GM11168 (cell line): ENCODE results near the gene ASMTL.

Experiments used
- in situ Hi-C: fragments of 300-500 bp; cut with MboI; formaldehyde crosslinking; loops from one replicate; pipeline ENCODE4 v1.12.0; 2022; ENCODE audit warnings: low sequenced_read_pairs; ENCODE audit not compliant: unreplicated experiment

The ASMTL gene

GRCh38 chrX:1359477-1359873, 93.2 kb downstream of the ASMTL start:
- in situ Hi-C loops: no loop called here

- in situ Hi-C loops: no loop called here
These were observed 93.8 kb downstream of the ASMTL start for GRCh38 chrX:1358793-1359476.

GRCh38 chrX:1357993-1358392, 94.7 kb downstream of the ASMTL start:
- in situ Hi-C loops: no loop called here

DNA sequence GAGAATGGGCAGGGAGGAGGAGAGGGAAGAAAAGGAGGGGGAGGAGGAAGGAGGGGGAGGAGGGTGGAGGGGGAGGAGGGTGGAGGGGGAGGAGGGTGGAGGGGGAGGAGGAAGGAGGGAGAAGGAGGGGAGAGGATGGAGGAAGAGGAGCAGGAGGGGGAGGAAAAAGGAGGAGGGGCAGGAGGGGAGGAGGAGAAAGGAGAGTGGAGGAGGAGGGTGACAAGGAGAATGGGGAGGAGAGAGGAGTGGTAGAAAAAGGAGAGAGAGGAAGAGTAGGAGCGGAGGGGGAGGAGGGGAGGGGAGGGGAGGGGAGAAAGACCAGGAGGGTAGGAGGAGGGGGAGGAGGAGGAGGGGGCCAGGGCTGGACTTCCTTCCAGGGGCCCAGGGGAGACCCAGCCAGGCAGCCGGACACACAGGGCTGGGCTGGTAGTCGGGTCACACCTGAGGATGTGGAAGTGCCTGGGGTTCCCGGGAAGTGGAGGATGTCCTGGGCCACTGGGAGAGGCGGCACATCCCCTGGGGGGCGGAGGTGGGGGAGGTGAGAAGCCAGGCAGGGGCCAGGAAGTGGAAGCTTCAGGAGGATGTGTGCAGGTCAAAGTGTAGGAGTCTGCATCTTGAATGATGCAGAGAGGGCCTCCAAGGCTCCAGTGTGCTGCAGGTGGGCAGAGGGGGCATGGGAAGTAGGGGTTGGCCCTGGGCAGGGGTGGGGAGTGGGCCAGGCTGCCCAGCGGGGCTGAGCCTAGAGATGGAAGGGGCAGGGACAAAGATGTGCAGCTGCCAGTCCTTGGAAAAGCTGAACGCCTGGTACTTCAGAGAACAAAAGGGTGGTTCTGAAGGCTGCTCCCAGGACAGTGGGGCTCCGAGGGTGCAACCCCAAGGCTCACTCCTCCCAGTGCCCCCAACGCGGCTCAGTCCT, 97.3 kb downstream of the ASMTL start:
- in situ Hi-C loops: no loop called here

DNA sequence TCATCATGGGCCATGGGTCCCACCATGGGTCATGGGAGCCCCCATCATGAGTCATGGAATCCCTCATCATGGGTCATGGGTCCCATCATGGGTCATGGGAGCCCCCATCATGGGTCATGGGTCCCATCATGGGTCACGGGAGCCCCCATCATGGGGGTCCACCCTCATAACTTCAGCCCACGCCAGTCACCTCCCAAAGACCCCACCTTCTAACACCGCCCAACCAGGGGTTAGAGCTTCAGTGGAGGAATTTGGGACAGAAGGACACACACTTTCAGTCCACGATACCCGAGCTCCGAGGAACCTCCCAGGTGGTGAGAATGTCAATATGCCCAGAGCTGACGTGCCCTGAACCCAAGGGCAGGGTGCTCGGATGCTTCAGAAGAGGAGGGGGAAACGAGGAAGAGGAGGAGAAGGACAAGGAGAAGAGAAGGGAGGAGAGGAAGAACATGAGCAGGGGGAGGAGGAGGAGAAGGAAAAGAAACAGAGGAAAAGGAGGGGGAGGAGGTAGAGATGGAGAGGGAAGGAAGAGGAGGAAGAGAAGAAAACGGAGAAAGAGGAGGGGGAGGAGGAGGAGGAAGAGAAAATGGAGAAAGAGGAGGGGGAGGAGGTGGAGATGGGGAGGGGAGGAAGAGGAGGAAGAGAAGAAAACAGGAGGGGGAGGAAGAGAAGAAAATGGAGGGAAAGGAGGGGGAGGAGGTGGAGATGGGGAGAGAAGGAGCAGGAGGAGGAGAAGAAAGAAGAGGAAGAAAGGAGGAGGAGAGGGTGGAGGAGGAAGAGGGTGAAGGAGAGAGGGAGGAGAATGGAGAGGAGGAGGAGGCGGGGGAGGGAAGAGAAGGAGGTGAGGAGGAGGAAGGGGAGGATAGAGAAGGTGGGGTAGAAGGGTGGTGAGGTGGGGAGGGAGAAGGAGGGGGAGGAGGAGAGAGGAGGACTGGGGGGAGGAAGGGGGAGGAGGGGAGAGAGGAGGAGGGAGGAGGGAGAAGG, 98.4 kb downstream of the ASMTL start:
- in situ Hi-C loops: no loop called here
